ENCODE results near the gene RIBC1. TPM values are rescaled to one million over a fixed set of nuclear protein-coding genes. Genes with fewer than 3 reads are reported as not detected.

RIBC1 gene
- total RNA-seq, 1 donor from 2014 or later, result 0.60 TPM

DNA sequence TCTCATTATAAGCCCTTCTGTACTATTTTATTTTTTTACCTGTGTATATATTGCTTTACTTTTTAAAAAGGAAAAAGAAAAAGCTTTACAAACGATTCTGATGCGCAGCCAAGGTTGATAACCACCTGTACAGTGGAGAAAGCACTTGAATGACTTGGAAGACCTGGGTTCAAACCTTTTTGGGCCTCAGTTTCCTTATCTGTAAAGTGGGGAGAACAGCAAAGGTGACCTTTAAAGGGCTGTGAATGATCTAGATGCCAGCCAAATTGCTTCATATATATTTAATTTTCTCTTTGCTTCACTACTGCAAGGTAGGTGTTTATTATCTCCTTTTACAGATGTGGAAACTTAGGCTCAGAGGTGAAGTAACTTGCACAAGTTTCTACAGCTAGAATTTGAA lies 45.2 kb upstream of the RIBC1 start:
- Mint-ChIP-seq H3K9me3 (ENCODE audit: low read depth) (peaks cover 9% of the 10 kb centered on the region), H3K36me3 (ENCODE audit: low read depth) (peaks cover 20% of the 10 kb centered on the region), H3K27me3 (ENCODE audit: low read depth) (no peaks in the 10 kb centered on the region), H3K27ac (ENCODE audit: unreplicated experiment) (no peak overlapping the region), H3K4me1 (ENCODE audit: low read depth) (no peaks in the 10 kb centered on the region), H3K4me3 (ENCODE audit: unreplicated experiment) (no peak overlapping the region)
- TF ChIP-seq, protein P1, sequence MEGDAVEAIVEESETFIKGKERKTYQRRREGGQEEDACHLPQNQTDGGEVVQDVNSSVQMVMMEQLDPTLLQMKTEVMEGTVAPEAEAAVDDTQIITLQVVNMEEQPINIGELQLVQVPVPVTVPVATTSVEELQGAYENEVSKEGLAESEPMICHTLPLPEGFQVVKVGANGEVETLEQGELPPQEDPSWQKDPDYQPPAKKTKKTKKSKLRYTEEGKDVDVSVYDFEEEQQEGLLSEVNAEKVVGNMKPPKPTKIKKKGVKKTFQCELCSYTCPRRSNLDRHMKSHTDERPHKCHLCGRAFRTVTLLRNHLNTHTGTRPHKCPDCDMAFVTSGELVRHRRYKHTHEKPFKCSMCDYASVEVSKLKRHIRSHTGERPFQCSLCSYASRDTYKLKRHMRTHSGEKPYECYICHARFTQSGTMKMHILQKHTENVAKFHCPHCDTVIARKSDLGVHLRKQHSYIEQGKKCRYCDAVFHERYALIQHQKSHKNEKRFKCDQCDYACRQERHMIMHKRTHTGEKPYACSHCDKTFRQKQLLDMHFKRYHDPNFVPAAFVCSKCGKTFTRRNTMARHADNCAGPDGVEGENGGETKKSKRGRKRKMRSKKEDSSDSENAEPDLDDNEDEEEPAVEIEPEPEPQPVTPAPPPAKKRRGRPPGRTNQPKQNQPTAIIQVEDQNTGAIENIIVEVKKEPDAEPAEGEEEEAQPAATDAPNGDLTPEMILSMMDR (IDR thresholded peaks at IDR 0.05), result no peak
- no peak for DNase-seq (ENCODE audit: low spot score)

DNA sequence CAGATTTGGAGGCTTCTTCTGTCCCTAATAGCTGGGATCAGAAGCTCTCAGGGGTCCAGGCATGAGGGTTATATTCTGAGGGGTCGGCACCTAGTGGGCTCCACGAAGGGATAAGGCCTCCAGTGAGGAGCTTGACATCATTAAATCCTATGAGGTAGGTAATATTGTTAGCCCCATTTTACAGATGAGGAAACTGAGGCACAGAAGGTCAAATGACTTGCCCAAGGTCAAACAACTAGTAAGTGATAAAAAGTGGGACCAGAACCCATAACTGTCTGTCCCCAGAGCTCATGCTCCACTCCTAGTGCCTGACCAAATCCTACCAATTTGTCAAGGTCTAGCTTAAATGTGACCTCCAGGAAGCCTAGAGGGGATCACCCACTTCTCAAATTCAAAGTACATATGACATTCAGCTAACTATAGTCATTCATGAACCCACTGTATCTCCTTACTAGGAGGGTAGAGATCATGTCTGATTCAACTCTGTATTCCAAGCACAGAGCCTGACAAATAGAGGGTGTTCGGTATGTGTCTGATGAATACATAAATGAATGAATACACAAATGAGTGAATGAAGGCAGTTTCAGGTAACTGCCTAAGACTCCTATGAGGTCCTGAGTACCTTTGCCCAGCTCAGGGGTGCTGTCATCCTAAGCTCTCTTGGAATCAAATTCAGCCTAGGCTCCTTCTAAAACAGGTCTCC lies 43.5 kb upstream of the RIBC1 start:
- H3K9me3 Mint-ChIP-seq (ENCODE audit: low read depth), result peaks cover 8% of the 10 kb centered on the region
- peaks cover 24% of the 10 kb centered on the region for H3K36me3 Mint-ChIP-seq (ENCODE audit: low read depth)
- H3K27me3 Mint-ChIP-seq (ENCODE audit: low read depth), result no peaks in the 10 kb centered on the region
- no peak overlapping the region for H3K27ac Mint-ChIP-seq (ENCODE audit: unreplicated experiment)
- TF ChIP-seq, protein P1 (IDR thresholded peaks at IDR 0.05), result no peak
- H3K4me1 Mint-ChIP-seq (ENCODE audit: low read depth), result no peaks in the 10 kb centered on the region
- DNase-seq (ENCODE audit: low spot score), result no peak
- no peak overlapping the region for H3K4me3 Mint-ChIP-seq (ENCODE audit: unreplicated experiment)

DNA sequence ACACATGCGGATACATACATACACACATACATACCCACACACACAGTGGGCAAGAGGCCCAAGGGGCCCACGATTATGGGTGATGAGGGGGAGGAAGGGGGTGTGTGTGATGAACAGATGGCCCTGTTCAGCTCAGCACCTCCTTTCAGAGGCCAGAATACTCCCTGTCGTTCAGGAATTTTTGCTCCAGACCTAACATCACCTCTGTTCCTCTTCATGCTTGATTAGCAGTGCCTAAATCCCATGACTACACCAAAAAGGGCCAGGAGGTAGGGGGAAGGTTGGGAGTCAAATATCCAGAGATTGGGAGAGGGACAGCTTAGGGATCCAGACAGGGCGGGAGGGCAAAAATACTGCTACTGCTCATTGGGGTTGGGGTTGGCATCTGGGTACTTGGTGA lies 42.9 kb upstream of the RIBC1 start:
- TF ChIP-seq, protein P1 (IDR thresholded peaks at IDR 0.05), result no peak
- no peak for DNase-seq (ENCODE audit: low spot score)
- H3K4me3 Mint-ChIP-seq (ENCODE audit: unreplicated experiment), result no peak overlapping the region

DNA sequence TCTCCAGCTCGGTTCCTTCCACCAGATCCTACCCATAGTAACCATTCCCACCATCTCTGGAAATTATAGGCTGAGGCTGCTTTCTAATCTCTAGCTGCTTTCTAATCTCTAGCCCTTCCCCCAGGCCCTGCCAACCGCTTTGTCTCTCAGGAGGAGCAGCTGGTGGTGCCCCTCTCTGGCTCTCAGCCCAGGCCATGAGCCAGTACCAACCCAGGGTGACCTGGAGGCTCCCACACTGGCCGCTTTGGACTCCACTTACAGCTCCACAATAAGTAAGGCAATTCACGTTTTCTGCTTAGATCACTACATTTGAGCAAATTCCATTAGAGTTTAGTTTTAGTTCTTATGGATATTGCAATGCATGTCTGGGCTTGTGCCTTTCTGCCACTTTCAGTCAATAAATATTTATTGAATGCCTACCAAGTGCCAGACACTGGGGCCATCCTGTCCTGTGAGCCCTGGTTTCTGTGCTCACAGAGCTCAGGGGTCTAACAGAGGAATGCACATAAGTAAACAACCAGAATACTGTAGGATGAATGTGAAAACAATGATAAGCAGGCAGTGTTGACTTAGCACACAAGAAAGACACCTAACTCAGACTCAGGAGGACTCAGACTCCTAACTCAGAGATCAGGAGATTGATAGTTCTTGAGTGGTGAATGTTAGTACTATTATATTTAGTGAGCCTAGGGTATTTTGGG lies 39.1 kb upstream of the RIBC1 start:
- Mint-ChIP-seq H3K27me3 (ENCODE audit: low read depth) (no peaks in the 10 kb centered on the region), H3K4me1 (ENCODE audit: low read depth) (no peaks in the 10 kb centered on the region), H3K9me3 (ENCODE audit: low read depth) (peaks cover 8% of the 10 kb centered on the region), H3K4me3 (ENCODE audit: unreplicated experiment) (no peak overlapping the region), H3K27ac (ENCODE audit: unreplicated experiment) (no peak overlapping the region), H3K36me3 (ENCODE audit: low read depth) (peaks cover 28% of the 10 kb centered on the region)
- TF ChIP-seq, protein P1 (IDR thresholded peaks at IDR 0.05), result no peak
- DNase-seq (ENCODE audit: low spot score), result no peak

More for the DNA sequence above, 42.9 kb upstream of the RIBC1 start:
- Mint-ChIP-seq H3K27me3 (ENCODE audit: low read depth) (no peaks in the 10 kb centered on the region), H3K4me1 (ENCODE audit: low read depth) (no peaks in the 10 kb centered on the region), H3K36me3 (ENCODE audit: low read depth) (peaks cover 26% of the 10 kb centered on the region), H3K27ac (ENCODE audit: unreplicated experiment) (no peak overlapping the region), H3K9me3 (ENCODE audit: low read depth) (peaks cover 8% of the 10 kb centered on the region)

DNA sequence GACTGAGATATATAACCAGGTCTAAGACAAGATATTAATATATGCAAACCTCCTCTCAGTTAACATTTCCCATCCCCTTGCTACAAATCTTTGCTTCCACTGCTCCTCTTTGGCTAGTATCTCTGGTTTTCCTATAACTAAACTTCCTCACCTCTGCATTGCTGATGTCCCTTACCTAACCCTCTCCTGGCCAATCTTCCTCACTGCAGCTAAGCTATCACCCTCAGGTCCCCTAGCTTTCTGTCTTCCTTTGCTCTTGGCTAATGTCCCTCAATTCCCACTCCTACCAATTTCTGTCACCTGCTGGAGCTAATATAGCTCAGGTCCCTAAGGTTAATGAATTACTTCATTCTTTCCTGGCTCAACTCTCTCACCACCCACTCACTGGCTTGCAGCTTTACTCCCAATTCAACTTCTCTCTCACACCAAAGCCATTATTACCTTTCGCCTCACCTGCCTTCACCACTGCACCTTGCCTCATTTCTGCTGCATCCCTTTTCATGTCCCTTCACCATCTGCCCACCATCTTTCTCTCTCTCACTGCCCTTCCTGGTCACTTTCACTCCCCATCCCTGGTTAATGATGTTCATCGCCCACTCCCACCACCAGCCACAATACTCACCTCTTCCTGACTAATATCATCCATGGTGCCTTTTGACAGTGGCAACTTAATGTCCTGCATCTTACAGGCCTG lies 26.9 kb upstream of the RIBC1 start:
- no peak overlapping the region for H3K27ac Mint-ChIP-seq (ENCODE audit: unreplicated experiment)
- peaks cover 2% of the 10 kb centered on the region for H3K9me3 Mint-ChIP-seq (ENCODE audit: low read depth)
- no peaks in the 10 kb centered on the region for H3K27me3 Mint-ChIP-seq (ENCODE audit: low read depth)
- DNase-seq (ENCODE audit: low spot score), result no peak
- TF ChIP-seq, protein P1 (IDR thresholded peaks at IDR 0.05), result no peak
- H3K4me3 Mint-ChIP-seq (ENCODE audit: unreplicated experiment), result no peak overlapping the region
- H3K36me3 Mint-ChIP-seq (ENCODE audit: low read depth), result peaks cover 5% of the 10 kb centered on the region
- H3K4me1 Mint-ChIP-seq (ENCODE audit: low read depth), result no peaks in the 10 kb centered on the region

All from chondrocyte (in vitro differentiated cells).